Activated CD4-positive, alpha-beta T cell treated with anti-CD3 and anti-CD28 coated beads, Interleukin-2, amount 50 U/mL, for 1 hour (primary cell): ENCODE data around the gene TRIM29.
A peak's percentile ranks its signal among the peaks of the same experiment; 100 is the strongest.

Experiments
- DNase-seq: peaks from one replicate; pipeline ENCODE4 v3.0.0-alpha.2; 2020

The TRIM29 gene

GRCh38 chr11:120090411-120090810 is 47.5 kb downstream of the TRIM29 start:
- no peak for DNase-seq

- DNase-seq, result no peak
These were observed 48.6 kb downstream of the TRIM29 start for GRCh38 chr11:120089036-120090001.

GRCh38 chr11:120088056-120088455 is 49.9 kb downstream of the TRIM29 start:
- DNase-seq, result no peak

- no peak for DNase-seq
These were observed 51.3 kb downstream of the TRIM29 start for GRCh38 chr11:120086651-120087050.

GRCh38 chr11:120079750-120080610 is 57.9 kb downstream of the TRIM29 start:
- DNase-seq, result peak; percentile 14

GRCh38 chr11:120078397-120078796 is 59.5 kb downstream of the TRIM29 start:
- DNase-seq, result no peak

GRCh38 chr11:120074076-120074475 is 63.8 kb downstream of the TRIM29 start:
- DNase-seq, result no peak

- no peak for DNase-seq
These were observed 64.7 kb downstream of the TRIM29 start for GRCh38 chr11:120073196-120073595.

- no peak for DNase-seq
These were observed 69.8 kb downstream of the TRIM29 start for GRCh38 chr11:120068114-120068573.

GRCh38 chr11:120067438-120068113 is 70.3 kb downstream of the TRIM29 start:
- DNase-seq, result no peak

- no peak for DNase-seq
These were observed 71.0 kb downstream of the TRIM29 start for GRCh38 chr11:120066738-120067437.

- DNase-seq, result no peak
These were observed 72.0 kb downstream of the TRIM29 start for GRCh38 chr11:120065876-120066275.

- no peak for DNase-seq
These were observed 72.7 kb downstream of the TRIM29 start for GRCh38 chr11:120065176-120065575.

GRCh38 chr11:120064341-120064740 is 73.6 kb downstream of the TRIM29 start:
- DNase-seq, result no peak

- no peak for DNase-seq
These were observed 74.1 kb downstream of the TRIM29 start for GRCh38 chr11:120063686-120064340.

- no peak for DNase-seq
These were observed 75.4 kb downstream of the TRIM29 start for GRCh38 chr11:120062561-120062930.

- no peak for DNase-seq
These were observed 76.0 kb downstream of the TRIM29 start for GRCh38 chr11:120061761-120062560.
